Vagina (tissue), 2 donors: ENCODE data around the gene CCDC88A. TPM values are rescaled to one million over a fixed set of nuclear protein-coding genes. Genes with fewer than 3 reads are reported as not detected.

Experiments
- DNase-seq, 2 donors: peaks; one replicate each; pipeline ENCODE4 v3.0.0-alpha.2; 2017; ENCODE audit errors: extremely low spot score in 2 of 2
- H3K27ac ChIP-seq: fragments of 200-600 bp; sonication (generic); one replicate; pipeline ENCODE4 v1.5.1; 2019
- H3K27me3 ChIP-seq: fragments of 200-600 bp; sonication (generic); one replicate; pipeline ENCODE4 v1.5.1; 2019
- H3K36me3 ChIP-seq, 2 donors: fragments of 200-600 bp; sonication (generic); one replicate each; pipeline ENCODE4 v1.5.1; 2017 to 2019
- H3K4me1 ChIP-seq: fragments of 200-600 bp; sonication (generic); one replicate; pipeline ENCODE4 v1.5.1; 2019
- H3K4me3 ChIP-seq, 2 donors: fragments of 200-600 bp; sonication (generic); 1 replicate in 1 of 2; 2 replicates in 1 of 2; pipeline ENCODE4 v1.5.1; 2016 to 2019
- H3K9me3 ChIP-seq: fragments of 200-600 bp; sonication (generic); one replicate; pipeline ENCODE4 v1.5.1; 2019
- CTCF ChIP-seq, 3 experiments: fragments of 450-650 bp in 2 of 3; fragments of 200-600 bp in 1 of 3; sonication (generic) in 1 of 3; IDR thresholded peaks; one replicate each; pipeline ENCODE4 v1.5.1; 2017 to 2019; ENCODE audit warnings: antibody characterized with exemption in 3 of 3, mild to moderate bottlenecking in 2 of 3, moderate library complexity in 2 of 3
- POLR2A ChIP-seq, 2 donors: fragments of 450-650 bp; IDR thresholded peaks; one replicate each; pipeline ENCODE4 v1.6.1; 2017; ENCODE audit warnings: antibody characterized with exemption in 2 of 2, mild to moderate bottlenecking in 2 of 2, moderate library complexity in 2 of 2
- POLR2AphosphoS5 ChIP-seq, 2 donors: sonication (generic); formaldehyde crosslinking; IDR thresholded peaks; one replicate each; pipeline ENCODE4 v1.9.0; 2017; ENCODE audit warnings: antibody characterized with exemption in 2 of 2, mild to moderate bottlenecking in 2 of 2, low read depth in 1 of 2; ENCODE audit not compliant: insufficient read depth in 1 of 2
- intact Hi-C: fragments of 100-400 bp; cut with DNase I; formaldehyde crosslinking; loops from one replicate; pipeline ENCODE4 v1.15.1; 2023
- total RNA-seq: library from RNA; depleted of rRNA; stranded (reverse); fragments of >200 nt; gene quantifications from one replicate; pipeline ENCODE4 v1.2.3, GENCODE V29; 2016

Gene CCDC88A
- total RNA-seq, 1 donor from 2014 or later = 34.9 TPM

- peak overlapping the region; percentile 22 for H3K27ac ChIP-seq
- no peaks in the 10 kb centered on the region for H3K9me3 ChIP-seq
- TF ChIP-seq CTCF (IDR thresholded peaks at IDR 0.05) (no peak), POLR2AphosphoS5 (IDR thresholded peaks at IDR 0.05; ENCODE audit: insufficient read depth in 1 of 2, low read depth in 1 of 2) (peak in 1 of 2 donors; percentile 85)
- H3K4me1 ChIP-seq = peaks cover 6% of the 10 kb centered on the region
- H3K36me3 ChIP-seq = no peaks in the 10 kb centered on the region
- no peak overlapping the region for H3K4me3 ChIP-seq
- DNase-seq = no peak
- no peaks in the 10 kb centered on the region for H3K27me3 ChIP-seq
- intact Hi-C loops = no loop called here
These were observed 55.2 kb downstream of the CCDC88A start for GRCh38 chr2:55364189-55365055.

GRCh38 chr2:55363636-55364035 is 56.0 kb downstream of the CCDC88A start:
- Histone ChIP-seq H3K4me1 (peaks cover 6% of the 10 kb centered on the region), H3K36me3 (no peaks in the 10 kb centered on the region), H3K4me3 (no peak overlapping the region), H3K27me3 (no peaks in the 10 kb centered on the region), H3K9me3 (no peaks in the 10 kb centered on the region), H3K27ac (no peak overlapping the region)
- no peak for TF ChIP-seq POLR2A (IDR thresholded peaks at IDR 0.05)
- no peak for TF ChIP-seq CTCF (IDR thresholded peaks at IDR 0.05)
- no peak for TF ChIP-seq POLR2AphosphoS5 (IDR thresholded peaks at IDR 0.05; ENCODE audit: insufficient read depth in 1 of 2, low read depth in 1 of 2)
- intact Hi-C loops = no loop called here
- DNase-seq = no peak

GRCh38 chr2:55361465-55362189 is 58.0 kb downstream of the CCDC88A start:
- Histone ChIP-seq H3K27ac (no peak overlapping the region), H3K4me3 (no peak overlapping the region), H3K36me3 (no peaks in the 10 kb centered on the region), H3K4me1 (peaks cover 6% of the 10 kb centered on the region), H3K27me3 (no peaks in the 10 kb centered on the region), H3K9me3 (no peaks in the 10 kb centered on the region)
- intact Hi-C loops = no loop called here
- no peak for DNase-seq
- TF ChIP-seq POLR2AphosphoS5 (IDR thresholded peaks at IDR 0.05; ENCODE audit: insufficient read depth in 1 of 2, low read depth in 1 of 2) = no peak
- no peak for TF ChIP-seq POLR2A (IDR thresholded peaks at IDR 0.05)
- no peak for TF ChIP-seq CTCF (IDR thresholded peaks at IDR 0.05)

GRCh38 chr2:55358451-55358850 is 61.2 kb downstream of the CCDC88A start:
- H3K27ac ChIP-seq = no peak overlapping the region
- peaks cover 0 to 4% of the 10 kb centered on the region in 2 donors for H3K36me3 ChIP-seq
- no peaks in the 10 kb centered on the region for H3K27me3 ChIP-seq
- H3K9me3 ChIP-seq = no peaks in the 10 kb centered on the region
- no peaks in the 10 kb centered on the region for H3K4me1 ChIP-seq
- TF ChIP-seq CTCF (IDR thresholded peaks at IDR 0.05) (no peak), POLR2AphosphoS5 (IDR thresholded peaks at IDR 0.05; ENCODE audit: insufficient read depth in 1 of 2, low read depth in 1 of 2) (no peak)
- intact Hi-C loops = no loop called here
- DNase-seq = no peak
- no peak overlapping the region for H3K4me3 ChIP-seq

- DNase-seq = no peak
- Histone ChIP-seq H3K27me3 (no peaks in the 10 kb centered on the region), H3K4me1 (no peaks in the 10 kb centered on the region), H3K9me3 (no peaks in the 10 kb centered on the region), H3K36me3 (peaks cover 0 to 4% of the 10 kb centered on the region in 2 donors), H3K4me3 (no peak overlapping the region), H3K27ac (no peak overlapping the region)
- TF ChIP-seq POLR2A (IDR thresholded peaks at IDR 0.05) = no peak
- TF ChIP-seq CTCF (IDR thresholded peaks at IDR 0.05) = no peak
- TF ChIP-seq POLR2AphosphoS5 (IDR thresholded peaks at IDR 0.05; ENCODE audit: insufficient read depth in 1 of 2, low read depth in 1 of 2) = no peak
- intact Hi-C loops = no loop called here
These were observed 61.7 kb downstream of the CCDC88A start for GRCh38 chr2:55357927-55358326.
